Endothelial cell of umbilical vein (primary cell): ENCODE data around the gene SLC7A11. TPM values are rescaled to one million over a fixed set of nuclear protein-coding genes. Genes with fewer than 3 reads are reported as not detected.

ENCODE experiments used
- BruUV-seq: library from RNA; stranded (reverse); fragments of 400-500 nt; replicated peaks from 2 replicates; lab custom pipeline; 2021; lab: Mats Ljungman, UMichigan
- CTCF ChIA-PET: fragments of 300-600, 350-600 bp; sonication (Branson Sonifier 250); formaldehyde crosslinking; loops from one replicate; lab custom pipeline; 2021; ENCODE audit warnings: antibody characterized with exemption, inconsistent platforms; lab: Charles Lee
- POLR2A ChIA-PET: fragments of 300-600, 350-600 bp; sonication (Branson Sonifier 250); formaldehyde crosslinking; loops from one replicate; lab custom pipeline; 2021; ENCODE audit warnings: antibody characterized with exemption, inconsistent platforms; lab: Charles Lee
- DNase-seq: peaks from one replicate; pipeline ENCODE4 v3.0.0-alpha.2; 2011; ENCODE audit warnings: low read depth, low spot score
- FAIRE-seq: peaks from 2 replicates; lab custom pipeline; 2011; peaks lifted over from hg19 to GRCh38; lab: Jason Lieb, UNC
- H2AFZ ChIP-seq: 2 replicates; pipeline ENCODE4 v1.6.0; 2012; ENCODE audit warnings: low read depth, low read length, control low read depth, inconsistent platforms
- H3K27ac ChIP-seq: 2 replicates; pipeline ENCODE4 v1.5.1; 2011; ENCODE audit warnings: low read depth, mild to moderate bottlenecking, control low read depth, low read length, moderate library complexity; ENCODE audit not compliant: insufficient read depth
- H3K27me3 ChIP-seq, 2 experiments: 2 replicates each; pipeline versions ENCODE4 v1.6.0 to v1.6.1; 2011; ENCODE audit warnings: low read length in 2 of 2, mixed read lengths in 1 of 2; ENCODE audit not compliant: control insufficient read depth in 2 of 2, insufficient read depth in 2 of 2
- H3K36me3 ChIP-seq, 2 experiments: 2 replicates in 1 of 2; 3 replicates in 1 of 2; pipeline ENCODE4 v1.5.1; 2011; ENCODE audit warnings: low read length in 2 of 2, mild to moderate bottlenecking in 1 of 2, moderate library complexity in 1 of 2; ENCODE audit not compliant: control insufficient read depth in 2 of 2, insufficient read depth in 2 of 2; ENCODE audit errors: extremely low read depth in 1 of 2
- H3K4me1 ChIP-seq: 3 replicates; pipeline ENCODE4 v1.5.1; 2011; ENCODE audit warnings: mild to moderate bottlenecking, low read length; ENCODE audit not compliant: control insufficient read depth, insufficient read depth; ENCODE audit errors: extremely low read depth
- H3K4me2 ChIP-seq: 2 replicates; pipeline ENCODE4 v1.6.1; 2011; ENCODE audit warnings: low read length, control low read depth, mixed read lengths; ENCODE audit not compliant: insufficient read depth
- H3K4me3 ChIP-seq, 3 experiments: fragments of 200-600 bp in 1 of 3; sonication (generic), shearing (Covaris generic) in 1 of 3; replicated peaks in 1 of 3; 2 replicates each; pipeline ENCODE4 v1.5.1; 2011 to 2016; ENCODE audit warnings: control low read depth in 3 of 3, low read length in 3 of 3, mild to moderate bottlenecking in 2 of 3, inconsistent platforms in 1 of 3, low read depth in 1 of 3, moderate library complexity in 1 of 3; ENCODE audit not compliant: insufficient read depth in 1 of 3
- H3K79me2 ChIP-seq: 2 replicates; pipeline ENCODE4 v1.6.0; 2012; ENCODE audit warnings: low read length, inconsistent platforms; ENCODE audit not compliant: control insufficient read depth, insufficient read depth
- H3K9ac ChIP-seq: replicated peaks from 2 replicates; pipeline ENCODE3; 2011; ENCODE audit warnings: low read length, control low read depth; ENCODE audit not compliant: insufficient read depth; ENCODE audit errors: extremely low read depth
- H3K9me1 ChIP-seq: replicated peaks from 3 replicates; pipeline ENCODE4 v1.6.0; 2011; ENCODE audit warnings: mild to moderate bottlenecking, low read length; ENCODE audit not compliant: control insufficient read depth, insufficient read depth; ENCODE audit errors: extremely low read depth
- H3K9me3 ChIP-seq: replicated peaks from 2 replicates; pipeline ENCODE4 v1.5.1; 2012; ENCODE audit warnings: low read length, inconsistent platforms; ENCODE audit not compliant: control insufficient read depth, insufficient read depth
- H4K20me1 ChIP-seq: replicated peaks from 2 replicates; pipeline ENCODE3; 2011; ENCODE audit warnings: mild to moderate bottlenecking, low read length; ENCODE audit not compliant: control insufficient read depth, insufficient read depth; ENCODE audit errors: extremely low read depth
- CTCF ChIP-seq, 2 donors: IDR thresholded peaks; 1 replicate in 1 of 2; 2 replicates in 1 of 2; pipeline ENCODE4 v1.5.1; 2011; ENCODE audit warnings: low read length in 2 of 2, mild to moderate bottlenecking in 2 of 2, moderate library complexity in 2 of 2, control low read depth in 1 of 2, inconsistent platforms in 1 of 2, low read depth in 1 of 2; ENCODE audit not compliant: insufficient read depth in 1 of 2; ENCODE audit errors: extremely low read depth in 1 of 2
- EZH2 ChIP-seq: IDR thresholded peaks from 2 replicates; pipeline ENCODE4 v1.6.1; 2012; ENCODE audit warnings: borderline replicate concordance, low read depth, mild to moderate bottlenecking, moderate library complexity, low read length, inconsistent platforms; ENCODE audit not compliant: severe bottlenecking
- FOS ChIP-seq: IDR thresholded peaks from 2 replicates; pipeline ENCODE4 v1.6.1; 2011; ENCODE audit warnings: mild to moderate bottlenecking, low read length, moderate library complexity, borderline replicate concordance; ENCODE audit not compliant: insufficient read depth
- GATA2 ChIP-seq: IDR thresholded peaks from 2 replicates; pipeline ENCODE4 v1.7.0; 2011; ENCODE audit warnings: low read depth, mild to moderate bottlenecking, moderate library complexity, mixed read lengths, low read length; ENCODE audit not compliant: insufficient read length, insufficient read depth
- JUN ChIP-seq: IDR thresholded peaks from 2 replicates; pipeline ENCODE4 v1.6.1; 2011; ENCODE audit warnings: borderline replicate concordance, low read depth; ENCODE audit not compliant: insufficient read length, insufficient read depth
- MAX ChIP-seq: IDR thresholded peaks from 2 replicates; pipeline ENCODE4 v1.6.1; 2011; ENCODE audit not compliant: insufficient read depth, insufficient read length
- MYC ChIP-seq: IDR thresholded peaks from one replicate; pipeline ENCODE4 v1.6.1; 2011; ENCODE audit warnings: mild to moderate bottlenecking, low read depth, low read length
- POLR2A ChIP-seq: IDR thresholded peaks from 2 replicates; pipeline ENCODE4 v1.6.1; 2012; ENCODE audit warnings: low read depth, mild to moderate bottlenecking, control low read depth, low read length
- POLR2AphosphoS5 ChIP-seq: IDR thresholded peaks from 2 replicates; pipeline ENCODE4 v1.6.1; 2012; ENCODE audit warnings: low read depth, mild to moderate bottlenecking, control low read depth, low read length, moderate library complexity; ENCODE audit not compliant: insufficient read depth
- dilution Hi-C: fragments of 300-500 bp; cut with MboI; formaldehyde crosslinking; loops from one replicate; pipeline ENCODE4 v1.15.0; 2019; ENCODE audit warnings: low sequenced_read_pairs; ENCODE audit not compliant: extremely low pct_ligation_motif_present
- intact Hi-C: fragments of 100-400 bp; cut with micrococcal nuclease; formaldehyde crosslinking; loops from one replicate; pipeline ENCODE4 v1.10.0; 2022
- polyA plus RNA-seq, 4 experiments: library from polyadenylated mRNA; depleted of rRNA in 3 of 4; stranded (reverse) in 3 of 4; unstranded in 1 of 4; fragments of >200 nt; gene quantifications; 2 replicates each; pipeline versions ENCODE4 v1.2.1 to v1.2.3, GENCODE V29; 2011 to 2012; ENCODE audit warnings: missing spikeins in 1 of 4
- total RNA-seq: library from RNA; stranded (reverse); gene quantifications from 2 replicates; pipeline ENCODE4 v1.2.3, GENCODE V29; 2021

Gene SLC7A11
- total and polyA plus RNA-seq, 2 donors (not counting 3 experiments of a cell fraction or from before 2014, with no cell fraction given) = 28.4 to 82.7 TPM

GRCh38 chr4:138259824-138260223, 17.7 kb upstream of the SLC7A11 start:
- Histone ChIP-seq H3K36me3 (no peaks in the 10 kb centered on the region), H3K9me1 (no peaks in the 10 kb centered on the region), H2AFZ (peak overlapping the region; percentile 74), H3K4me1 (peaks cover 11% of the 10 kb centered on the region), H3K4me2 (peak overlapping the region; percentile 14), H3K27ac (no peak overlapping the region), H3K27me3 (no peaks in the 10 kb centered on the region), H3K4me3 (no peak overlapping the region), H3K79me2 (no peaks in the 10 kb centered on the region), H4K20me1 (no peaks in the 10 kb centered on the region), H3K9me3 (no peaks in the 10 kb centered on the region), H3K9ac (no peak overlapping the region)
- dilution Hi-C loops = no loop called here
- TF ChIP-seq CTCF (IDR thresholded peaks at IDR 0.05; ENCODE audit: extremely low read depth in 1 of 2, insufficient read depth in 1 of 2, low read depth in 1 of 2, low read length in 2 of 2) = no peak
- TF ChIP-seq FOS = peak; percentile 40
- CTCF ChIA-PET = no interaction called here
- FAIRE-seq = no peak
- no TSS peak for BruUV-seq
- POLR2A ChIA-PET = no interaction called here
- intact Hi-C loops = no loop called here
- DNase-seq = peak; percentile 64

- no peak for FAIRE-seq
Measured at GRCh38 chr4:138259271-138259670, 17.1 kb upstream of the SLC7A11 start.

More at GRCh38 chr4:138259271-138259670, 17.1 kb upstream of the SLC7A11 start:
- Histone ChIP-seq H3K4me2 (peak overlapping the region; percentile 14), H3K4me3 (no peak overlapping the region), H3K9me1 (no peaks in the 10 kb centered on the region), H3K9me3 (no peaks in the 10 kb centered on the region), H3K9ac (no peak overlapping the region), H2AFZ (no peak overlapping the region), H3K4me1 (peaks cover 11% of the 10 kb centered on the region), H3K27ac (no peak overlapping the region), H4K20me1 (no peaks in the 10 kb centered on the region), H3K36me3 (no peaks in the 10 kb centered on the region), H3K27me3 (no peaks in the 10 kb centered on the region), H3K79me2 (no peaks in the 10 kb centered on the region)
- ChIA-PET POLR2A (no interaction called here), CTCF (no interaction called here)
- intact Hi-C loops (no loop called here), dilution Hi-C loops (no loop called here)
- BruUV-seq = no TSS peak
- TF ChIP-seq POLR2AphosphoS5 (no peak), EZH2 (no peak), GATA2 (no peak), POLR2A (no peak), MYC (no peak), CTCF (IDR thresholded peaks at IDR 0.05; ENCODE audit: extremely low read depth in 1 of 2, insufficient read depth in 1 of 2, low read depth in 1 of 2, low read length in 2 of 2) (no peak), FOS (no peak), JUN (no peak), MAX (no peak)
- no peak for DNase-seq
